Astrocyte (in vitro differentiated cells and primary cell): ENCODE data around the gene RSPH6A. TPM values are rescaled to one million over a fixed set of nuclear protein-coding genes. Genes with fewer than 3 reads are reported as not detected.
"Not testable (repeated sequence)": the region's sequence is repeated elsewhere in the genome, so short reads cannot be mapped to it uniquely, and the experiment has no call there.

Experiments used
- DNase-seq: peaks from one replicate; pipeline ENCODE4 v3.0.0-alpha.2; 2010; ENCODE audit warnings: low read depth
- FAIRE-seq: peaks from 2 replicates; lab custom pipeline; 2011; peaks lifted over from hg19 to GRCh38; lab: Jason Lieb, UNC
- H2AFZ ChIP-seq: 2 replicates; pipeline ENCODE4 v1.6.0; 2012; ENCODE audit warnings: low read depth, low read length, inconsistent platforms
- H3K27ac ChIP-seq: 2 replicates; pipeline ENCODE4 v1.5.1; 2011; ENCODE audit warnings: low read depth, low read length, inconsistent platforms
- H3K27me3 ChIP-seq: 2 replicates; pipeline ENCODE4 v1.6.0; 2011; ENCODE audit warnings: low read length, inconsistent platforms; ENCODE audit not compliant: insufficient read depth
- H3K36me3 ChIP-seq: 2 replicates; pipeline ENCODE4 v1.5.1; 2011; ENCODE audit warnings: low read length, inconsistent platforms; ENCODE audit not compliant: insufficient read depth
- H3K4me1 ChIP-seq: 2 replicates; pipeline ENCODE4 v1.5.1; 2011; ENCODE audit warnings: low read length, inconsistent platforms; ENCODE audit not compliant: insufficient read depth
- H3K4me2 ChIP-seq: 2 replicates; pipeline ENCODE4 v1.6.0; 2012; ENCODE audit warnings: low read length, inconsistent platforms
- H3K4me3 ChIP-seq: 2 replicates; pipeline ENCODE4 v1.5.1; 2011; ENCODE audit warnings: low read depth, mild to moderate bottlenecking, low read length, inconsistent platforms; ENCODE audit not compliant: insufficient read depth
- H3K79me2 ChIP-seq: 2 replicates; pipeline ENCODE4 v1.6.0; 2012; ENCODE audit warnings: mild to moderate bottlenecking, low read length, inconsistent platforms; ENCODE audit not compliant: insufficient read depth
- H3K9ac ChIP-seq: 2 replicates; pipeline ENCODE4 v1.6.0; 2012; ENCODE audit warnings: mild to moderate bottlenecking, low read length, inconsistent platforms
- H3K9me3 ChIP-seq: 2 replicates; pipeline ENCODE4 v1.5.1; 2012; ENCODE audit warnings: low read depth, mild to moderate bottlenecking, low read length, inconsistent platforms; ENCODE audit not compliant: insufficient read depth
- H4K20me1 ChIP-seq: 2 replicates; pipeline ENCODE4 v1.6.0; 2012; ENCODE audit warnings: low read length, inconsistent platforms; ENCODE audit not compliant: insufficient read depth
- H3K27ac Mint-ChIP-seq: one replicate; pipeline ENCODE4 v1.8.0; 2021; ENCODE audit warnings: mild to moderate bottlenecking, mixed read lengths; ENCODE audit not compliant: unreplicated experiment
- H3K27me3 Mint-ChIP-seq: one replicate; pipeline ENCODE4 v1.8.0; 2021; ENCODE audit warnings: low read depth, mixed read lengths; ENCODE audit not compliant: unreplicated experiment
- H3K36me3 Mint-ChIP-seq: one replicate; pipeline ENCODE4 v1.8.0; 2021; ENCODE audit warnings: low read depth, mixed read lengths; ENCODE audit not compliant: unreplicated experiment
- H3K4me1 Mint-ChIP-seq: one replicate; pipeline ENCODE4 v1.8.0; 2021; ENCODE audit warnings: low read depth, mixed read lengths; ENCODE audit not compliant: unreplicated experiment
- H3K4me3 Mint-ChIP-seq: one replicate; pipeline ENCODE4 v1.8.0; 2021; ENCODE audit warnings: mild to moderate bottlenecking, moderate library complexity, mixed read lengths; ENCODE audit not compliant: unreplicated experiment
- H3K9me3 Mint-ChIP-seq: one replicate; pipeline ENCODE4 v1.8.0; 2021; ENCODE audit warnings: mild to moderate bottlenecking, mixed read lengths; ENCODE audit not compliant: unreplicated experiment
- EZH2 ChIP-seq: IDR thresholded peaks from 2 replicates; pipeline ENCODE4 v1.6.1; 2012; ENCODE audit warnings: mild to moderate bottlenecking, low read length, inconsistent platforms; ENCODE audit not compliant: insufficient read depth
- total RNA-seq: library from RNA; stranded (reverse); gene quantifications from 2 replicates; pipeline ENCODE4 v1.2.1, GENCODE V29; 2021
- TF ChIP-seq, protein P1 (sequence below): IDR thresholded peaks from 2 replicates; pipeline ENCODE4 v1.5.1; 2011; ENCODE audit warnings: low read depth, mild to moderate bottlenecking, inconsistent platforms, low read length, moderate library complexity; ENCODE audit not compliant: insufficient read depth

The RSPH6A gene
- total RNA-seq, 1 donor from 2014 or later: 0.23 TPM

DNA sequence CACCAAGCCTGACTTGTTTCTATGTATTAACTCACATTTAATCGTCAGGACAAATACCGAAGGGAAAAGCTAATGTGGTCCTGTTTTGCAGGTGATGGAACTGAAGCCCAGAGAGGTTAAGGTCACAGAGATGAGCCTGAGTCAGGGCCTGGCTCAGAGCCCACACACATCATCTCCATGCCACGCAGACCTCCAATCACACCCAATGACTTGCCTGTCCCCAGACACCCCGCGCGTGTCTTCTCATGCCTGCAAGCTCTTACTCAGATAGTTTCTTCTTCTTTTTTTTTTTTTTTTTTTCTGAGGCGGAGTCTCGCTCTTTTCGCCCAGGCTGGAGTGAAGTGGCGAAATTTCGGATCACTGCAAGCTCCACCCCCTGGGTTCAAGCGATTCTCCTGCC, 62.5 kb downstream of the RSPH6A start:
- no peak for DNase-seq
- H3K36me3 Mint-ChIP-seq: no peaks in the 10 kb centered on the region
- H3K4me2 ChIP-seq: no peak overlapping the region
- H3K36me3 ChIP-seq: no peaks in the 10 kb centered on the region
- TF ChIP-seq EZH2: no peak
- TF ChIP-seq, protein P1, sequence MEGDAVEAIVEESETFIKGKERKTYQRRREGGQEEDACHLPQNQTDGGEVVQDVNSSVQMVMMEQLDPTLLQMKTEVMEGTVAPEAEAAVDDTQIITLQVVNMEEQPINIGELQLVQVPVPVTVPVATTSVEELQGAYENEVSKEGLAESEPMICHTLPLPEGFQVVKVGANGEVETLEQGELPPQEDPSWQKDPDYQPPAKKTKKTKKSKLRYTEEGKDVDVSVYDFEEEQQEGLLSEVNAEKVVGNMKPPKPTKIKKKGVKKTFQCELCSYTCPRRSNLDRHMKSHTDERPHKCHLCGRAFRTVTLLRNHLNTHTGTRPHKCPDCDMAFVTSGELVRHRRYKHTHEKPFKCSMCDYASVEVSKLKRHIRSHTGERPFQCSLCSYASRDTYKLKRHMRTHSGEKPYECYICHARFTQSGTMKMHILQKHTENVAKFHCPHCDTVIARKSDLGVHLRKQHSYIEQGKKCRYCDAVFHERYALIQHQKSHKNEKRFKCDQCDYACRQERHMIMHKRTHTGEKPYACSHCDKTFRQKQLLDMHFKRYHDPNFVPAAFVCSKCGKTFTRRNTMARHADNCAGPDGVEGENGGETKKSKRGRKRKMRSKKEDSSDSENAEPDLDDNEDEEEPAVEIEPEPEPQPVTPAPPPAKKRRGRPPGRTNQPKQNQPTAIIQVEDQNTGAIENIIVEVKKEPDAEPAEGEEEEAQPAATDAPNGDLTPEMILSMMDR: no peak
- H3K27ac Mint-ChIP-seq: no peak overlapping the region
- no peak overlapping the region for H2AFZ ChIP-seq
- H3K4me3 ChIP-seq: no peak overlapping the region
- peaks cover 15% of the 10 kb centered on the region for H3K27me3 Mint-ChIP-seq
- no peak for FAIRE-seq
- H3K9ac ChIP-seq: no peak overlapping the region
- H3K79me2 ChIP-seq: no peaks in the 10 kb centered on the region
- H3K27me3 ChIP-seq: no peaks in the 10 kb centered on the region
- no peak overlapping the region for H3K4me3 Mint-ChIP-seq
- no peaks in the 10 kb centered on the region for H3K9me3 ChIP-seq
- H3K4me1 ChIP-seq: no peaks in the 10 kb centered on the region
- no peaks in the 10 kb centered on the region for H3K4me1 Mint-ChIP-seq
- no peaks in the 10 kb centered on the region for H4K20me1 ChIP-seq
- no peak overlapping the region for H3K27ac ChIP-seq
- H3K9me3 Mint-ChIP-seq: peaks cover 1% of the 10 kb centered on the region

DNA sequence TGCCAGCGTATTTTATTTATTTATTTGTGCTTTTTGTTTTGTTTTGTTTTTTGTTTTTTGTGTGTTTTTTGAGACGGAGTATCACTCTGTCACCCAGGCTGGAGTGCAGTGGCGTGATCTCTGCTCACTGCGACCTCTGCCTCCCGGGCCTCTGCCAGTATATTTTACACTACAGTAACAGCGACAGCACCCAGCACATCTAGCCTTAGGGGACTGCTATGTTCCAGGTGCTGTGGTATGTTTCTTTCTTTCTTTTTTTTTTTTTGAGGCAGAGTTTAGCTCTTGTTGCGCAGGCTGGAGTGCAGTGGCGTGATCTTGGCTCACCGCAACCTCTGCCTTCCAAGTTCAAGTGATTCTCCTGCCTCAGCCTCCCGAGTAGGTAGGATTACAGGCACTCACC, 63.6 kb downstream of the RSPH6A start:
- H3K4me1 Mint-ChIP-seq, FAIRE-seq, H3K27ac Mint-ChIP-seq, DNase-seq, H3K4me3 Mint-ChIP-seq, H2AFZ ChIP-seq, H3K4me3 ChIP-seq, H3K9ac ChIP-seq, H3K36me3 ChIP-seq, H3K9me3 Mint-ChIP-seq, H3K79me2 ChIP-seq, H4K20me1 ChIP-seq, H3K27ac ChIP-seq, H3K4me1 ChIP-seq, H3K4me2 ChIP-seq, H3K9me3 ChIP-seq, H3K27me3 ChIP-seq, H3K36me3 Mint-ChIP-seq: not testable (repeated sequence)
- peaks cover 15% of the 10 kb centered on the region for H3K27me3 Mint-ChIP-seq

DNA sequence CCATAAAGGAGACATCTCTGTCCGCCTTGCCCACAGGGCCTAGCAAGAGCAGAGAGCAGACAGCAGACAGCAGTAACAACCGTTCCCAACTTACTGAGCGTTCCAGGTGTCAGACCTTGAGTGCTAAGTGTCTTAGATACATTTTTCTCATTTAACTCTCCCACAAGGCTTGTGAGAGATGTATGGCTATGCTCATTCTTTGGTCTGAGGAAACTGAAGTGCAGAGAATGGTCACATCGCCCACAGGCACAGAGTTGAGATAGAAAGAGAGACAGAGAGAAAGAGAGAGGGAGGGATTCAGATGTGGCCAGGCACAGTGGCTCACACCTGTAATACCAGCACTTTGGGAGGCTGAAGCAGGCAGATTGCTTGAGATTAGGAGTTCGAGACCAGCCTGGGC, 67.6 kb downstream of the RSPH6A start:
- H3K4me1 Mint-ChIP-seq: peaks cover 3% of the 10 kb centered on the region
- no peak overlapping the region for H3K27ac ChIP-seq
- H3K4me1 ChIP-seq: no peaks in the 10 kb centered on the region
- no peak overlapping the region for H3K9ac ChIP-seq
- H3K79me2 ChIP-seq: no peaks in the 10 kb centered on the region
- H4K20me1 ChIP-seq: no peaks in the 10 kb centered on the region
- DNase-seq (no peak), FAIRE-seq (no peak)
- TF ChIP-seq, protein P1: no peak
- TF ChIP-seq EZH2: no peak
- no peak overlapping the region for H3K4me3 Mint-ChIP-seq
- peaks cover 12% of the 10 kb centered on the region for H3K27me3 Mint-ChIP-seq
- H3K27ac Mint-ChIP-seq: no peak overlapping the region
- no peak overlapping the region for H3K4me3 ChIP-seq
- no peaks in the 10 kb centered on the region for H3K36me3 ChIP-seq
- H3K9me3 Mint-ChIP-seq: no peaks in the 10 kb centered on the region
- H3K36me3 Mint-ChIP-seq: no peaks in the 10 kb centered on the region
- no peak overlapping the region for H2AFZ ChIP-seq
- H3K4me2 ChIP-seq: no peak overlapping the region
- no peaks in the 10 kb centered on the region for H3K9me3 ChIP-seq
- no peaks in the 10 kb centered on the region for H3K27me3 ChIP-seq
